ENCODE data around the gene ATAD3C. TPM values are rescaled to one million over a fixed set of nuclear protein-coding genes. Genes with fewer than 3 reads are reported as not detected.
"Not testable (repeated sequence)": the region's sequence is repeated elsewhere in the genome, so short reads cannot be mapped to it uniquely, and the experiment has no call there.

The ATAD3C gene
- total RNA-seq, 4 donors from 2014 or later = 0.32 to 2.4 (median 0.58) TPM

GRCh38 chr1:1460540-1461130, 11.1 kb downstream of the ATAD3C start:
- whole genome bisulfite sequencing = 81% methylated on average over 13 of the region's 27 CpGs
- H3K27ac ChIP-seq (replicated peaks in 1 of 4) = no peak overlapping the region
- intact Hi-C loops (cut with DNase I) = no loop called here
- no peak for DNase-seq (ENCODE audit: extremely low spot score)
- peaks cover 0 to 4% (median 0%) of the 10 kb centered on the region in 4 donors for H3K27me3 ChIP-seq
- peaks cover 0 to 4% (median 0%) of the 10 kb centered on the region in 4 donors for H3K4me1 ChIP-seq
- H3K9me3 ChIP-seq = no peaks in the 10 kb centered on the region
- H3K36me3 ChIP-seq = no peaks in the 10 kb centered on the region
- no peak for TF ChIP-seq POLR2AphosphoS5 (IDR thresholded peaks at IDR 0.05)
- no peak for TF ChIP-seq POLR2A (IDR thresholded peaks at IDR 0.05; ENCODE audit: low read depth)
- TF ChIP-seq, protein P1, sequence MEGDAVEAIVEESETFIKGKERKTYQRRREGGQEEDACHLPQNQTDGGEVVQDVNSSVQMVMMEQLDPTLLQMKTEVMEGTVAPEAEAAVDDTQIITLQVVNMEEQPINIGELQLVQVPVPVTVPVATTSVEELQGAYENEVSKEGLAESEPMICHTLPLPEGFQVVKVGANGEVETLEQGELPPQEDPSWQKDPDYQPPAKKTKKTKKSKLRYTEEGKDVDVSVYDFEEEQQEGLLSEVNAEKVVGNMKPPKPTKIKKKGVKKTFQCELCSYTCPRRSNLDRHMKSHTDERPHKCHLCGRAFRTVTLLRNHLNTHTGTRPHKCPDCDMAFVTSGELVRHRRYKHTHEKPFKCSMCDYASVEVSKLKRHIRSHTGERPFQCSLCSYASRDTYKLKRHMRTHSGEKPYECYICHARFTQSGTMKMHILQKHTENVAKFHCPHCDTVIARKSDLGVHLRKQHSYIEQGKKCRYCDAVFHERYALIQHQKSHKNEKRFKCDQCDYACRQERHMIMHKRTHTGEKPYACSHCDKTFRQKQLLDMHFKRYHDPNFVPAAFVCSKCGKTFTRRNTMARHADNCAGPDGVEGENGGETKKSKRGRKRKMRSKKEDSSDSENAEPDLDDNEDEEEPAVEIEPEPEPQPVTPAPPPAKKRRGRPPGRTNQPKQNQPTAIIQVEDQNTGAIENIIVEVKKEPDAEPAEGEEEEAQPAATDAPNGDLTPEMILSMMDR (IDR thresholded peaks at IDR 0.05) = no peak
- no peak overlapping the region for H3K4me3 ChIP-seq

DNA sequence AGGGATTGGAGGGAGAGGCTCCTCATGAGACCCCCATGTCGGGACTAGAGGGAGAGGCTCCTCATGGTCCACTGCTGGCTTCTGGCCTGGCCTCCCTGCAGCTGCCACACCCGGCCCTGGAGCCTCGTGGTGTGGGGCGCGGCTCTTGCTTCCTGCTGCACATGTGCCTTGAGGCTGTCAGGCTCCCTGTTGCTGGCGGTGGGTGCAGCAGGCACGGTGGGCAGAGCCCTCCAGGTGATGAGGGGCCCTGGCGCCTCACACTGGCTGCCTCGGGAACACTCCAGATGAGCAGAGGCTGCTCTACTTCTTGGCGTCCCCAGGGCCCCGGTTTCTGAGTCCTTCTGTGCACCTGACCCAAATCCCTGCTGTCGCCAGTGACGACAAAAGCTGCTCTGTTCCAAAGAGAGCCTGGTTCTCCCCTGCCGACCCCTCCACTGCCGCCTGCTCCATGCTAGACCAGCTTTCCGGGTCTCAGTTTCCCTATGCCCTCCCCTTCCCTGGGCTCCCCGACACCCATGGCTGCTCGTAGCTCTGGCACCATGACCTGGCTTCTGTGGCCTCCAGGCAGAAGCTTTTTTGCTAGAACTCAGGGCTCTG, 12.3 kb downstream of the ATAD3C start:
- TF ChIP-seq, protein P1 (IDR thresholded peaks at IDR 0.05) = no peak
- TF ChIP-seq POLR2A (IDR thresholded peaks at IDR 0.05; ENCODE audit: low read depth) (no peak), POLR2AphosphoS5 (IDR thresholded peaks at IDR 0.05) (no peak)
- Histone ChIP-seq H3K27me3 (peaks cover 0 to 4% (median 0%) of the 10 kb centered on the region in 4 donors), H3K4me1 (peaks cover 0 to 4% (median 0%) of the 10 kb centered on the region in 4 donors), H3K36me3 (no peaks in the 10 kb centered on the region), H3K9me3 (no peaks in the 10 kb centered on the region), H3K4me3 (peak overlapping the region in 2 of 4 donors; percentile 19 to 31), H3K27ac (replicated peaks in 1 of 4) (no peak overlapping the region)
- DNase-seq (ENCODE audit: extremely low spot score) = no peak
- intact Hi-C loops (cut with DNase I) = no loop called here
- whole genome bisulfite sequencing = 80% methylated on average over 8 of the region's 18 CpGs

- intact Hi-C loops (cut with DNase I) = no loop called here
These were observed 13.0 kb downstream of the ATAD3C start for GRCh38 chr1:1462318-1462966.

GRCh38 chr1:1463312-1463711, 13.8 kb downstream of the ATAD3C start:
- no peak for TF ChIP-seq EP300 (IDR thresholded peaks at IDR 0.05)
- TF ChIP-seq POLR2AphosphoS5 (IDR thresholded peaks at IDR 0.05) = no peak
- TF ChIP-seq POLR2A (IDR thresholded peaks at IDR 0.05; ENCODE audit: low read depth) = no peak
- TF ChIP-seq, protein P1 (IDR thresholded peaks at IDR 0.05) = no peak
- WGBS = 93% methylated on average over 7 of the region's 7 CpGs
- no peak overlapping the region for H3K4me3 ChIP-seq
- peaks cover 0 to 4% (median 0%) of the 10 kb centered on the region in 4 donors for H3K27me3 ChIP-seq
- H3K4me1 ChIP-seq = peaks cover 0 to 4% (median 0%) of the 10 kb centered on the region in 4 donors
- no peak overlapping the region for H3K27ac ChIP-seq (replicated peaks in 1 of 4)
- no peak for DNase-seq (ENCODE audit: extremely low spot score)
- H3K36me3 ChIP-seq = no peaks in the 10 kb centered on the region
- H3K9me3 ChIP-seq = no peaks in the 10 kb centered on the region
- intact Hi-C loops (cut with DNase I) = no loop called here

More at GRCh38 chr1:1462318-1462966, 13.0 kb downstream of the ATAD3C start:
- H3K9me3 ChIP-seq = no peaks in the 10 kb centered on the region
- H3K4me1 ChIP-seq = peaks cover 0 to 4% (median 0%) of the 10 kb centered on the region in 4 donors
- WGBS = 70% methylated on average over 8 of the region's 26 CpGs
- DNase-seq (ENCODE audit: extremely low spot score) = no peak
- no peaks in the 10 kb centered on the region for H3K36me3 ChIP-seq
- no peak overlapping the region for H3K27ac ChIP-seq (replicated peaks in 1 of 4)
- H3K4me3 ChIP-seq = peak overlapping the region in 2 of 4 donors; percentile 19 to 31
- TF ChIP-seq EP300 (IDR thresholded peaks at IDR 0.05) (no peak), POLR2A (IDR thresholded peaks at IDR 0.05; ENCODE audit: low read depth) (no peak), POLR2AphosphoS5 (IDR thresholded peaks at IDR 0.05) (no peak)
- TF ChIP-seq, protein P1 (IDR thresholded peaks at IDR 0.05) = no peak
- H3K27me3 ChIP-seq = peaks cover 0 to 4% (median 0%) of the 10 kb centered on the region in 4 donors

GRCh38 chr1:1468196-1468985, 18.9 kb downstream of the ATAD3C start:
- 79% methylated on average over 15 of the region's 44 CpGs for WGBS
- peaks cover 16 to 23% (median 19%) of the 10 kb centered on the region in 4 donors for H3K4me1 ChIP-seq
- DNase-seq (ENCODE audit: extremely low spot score); H3K27ac ChIP-seq (replicated peaks in 1 of 4); H3K4me3 ChIP-seq; H3K27me3 ChIP-seq; intact Hi-C loops (cut with DNase I); H3K9me3 ChIP-seq; H3K36me3 ChIP-seq: not testable (repeated sequence)
